Fibroblast of lung (primary cell): ENCODE results near the gene PLK1. TPM values are rescaled to one million over a fixed set of nuclear protein-coding genes. Genes with fewer than 3 reads are reported as not detected.

Experiments used
- DNase-seq, 2 donors: peaks; one replicate each; pipeline versions ENCODE4 v3.0.0 to v3.0.0-alpha.2; 2010; ENCODE audit warnings: low read depth in 2 of 2
- H2AFZ ChIP-seq: 2 replicates; pipeline ENCODE4 v1.5.1; 2012; ENCODE audit warnings: low read length, control low read depth, inconsistent platforms
- H3K27ac ChIP-seq: 2 replicates; pipeline ENCODE4 v1.5.1; 2011; ENCODE audit warnings: low read length, control low read depth; ENCODE audit not compliant: insufficient read depth
- H3K27me3 ChIP-seq: 2 replicates; pipeline ENCODE4 v1.5.1; 2011; ENCODE audit warnings: mild to moderate bottlenecking, low read length; ENCODE audit not compliant: control insufficient read depth, insufficient read depth
- H3K36me3 ChIP-seq: 2 replicates; pipeline ENCODE4 v1.5.1; 2011; ENCODE audit warnings: low read length; ENCODE audit not compliant: control insufficient read depth, insufficient read depth
- H3K4me1 ChIP-seq: 2 replicates; pipeline ENCODE4 v1.5.1; 2011; ENCODE audit warnings: low read length; ENCODE audit not compliant: control insufficient read depth, insufficient read depth; ENCODE audit errors: extremely low read depth
- H3K4me2 ChIP-seq: 2 replicates; pipeline ENCODE4 v1.5.1; 2011; ENCODE audit warnings: low read length, control low read depth; ENCODE audit not compliant: insufficient read depth; ENCODE audit errors: extremely low read depth
- H3K4me3 ChIP-seq, 4 experiments: fragments of 200-600 bp in 1 of 4; sonication (generic) in 1 of 4; replicated peaks in 1 of 4; 2 replicates each; pipeline ENCODE4 v1.5.1; 2011 to 2016; ENCODE audit warnings: low read length in 4 of 4, low read depth in 3 of 4, mild to moderate bottlenecking in 3 of 4, control low read depth in 2 of 4, inconsistent platforms in 1 of 4, mixed read lengths in 1 of 4; ENCODE audit not compliant: insufficient read depth in 1 of 4; ENCODE audit errors: control extremely low read depth in 1 of 4
- H3K79me2 ChIP-seq: 2 replicates; pipeline ENCODE4 v1.5.1; 2012; ENCODE audit warnings: mild to moderate bottlenecking, low read length, inconsistent platforms; ENCODE audit not compliant: control insufficient read depth, insufficient read depth
- H3K9ac ChIP-seq: 2 replicates; pipeline ENCODE4 v1.5.1; 2011; ENCODE audit warnings: mild to moderate bottlenecking, low read length, control low read depth; ENCODE audit not compliant: insufficient read depth
- H3K9me3 ChIP-seq: 2 replicates; pipeline ENCODE4 v1.5.1; 2012; ENCODE audit warnings: low read depth, low read length; ENCODE audit not compliant: control insufficient read depth, insufficient read depth
- H4K20me1 ChIP-seq: 2 replicates; pipeline ENCODE4 v1.5.1; 2011; ENCODE audit warnings: low read length; ENCODE audit not compliant: control insufficient read depth, insufficient read depth; ENCODE audit errors: extremely low read depth
- EZH2 ChIP-seq: IDR thresholded peaks from 2 replicates; pipeline ENCODE4 v1.5.1; 2012; ENCODE audit warnings: low read length, control low read depth, mild to moderate bottlenecking; ENCODE audit errors: missing control alignments
- polyA plus RNA-seq, 2 donors: library from polyadenylated mRNA; depleted of rRNA in 1 of 2; stranded (reverse) in 1 of 2; unstranded in 1 of 2; fragments of >200 nt; gene quantifications; 2 replicates each; pipeline ENCODE4 v1.2.1, GENCODE V29; 2011 to 2012; ENCODE audit warnings: missing spikeins in 1 of 2
- total RNA-seq: library from RNA; depleted of rRNA; stranded (reverse); fragments of >200 nt; gene quantifications from 2 replicates; pipeline ENCODE4 v1.2.1, GENCODE V29; 2014
- TF ChIP-seq, protein P1 (sequence below), 2 donors: IDR thresholded peaks in 1 of 2; conservative IDR thresholded peaks in 1 of 2; 1 replicate in 1 of 2; 2 replicates in 1 of 2; pipeline ENCODE4 v1.5.1; 2011 to 2012; ENCODE audit warnings: low read length in 2 of 2, control low read depth in 1 of 2, inconsistent platforms in 1 of 2, low read depth in 1 of 2, mild to moderate bottlenecking in 1 of 2

Gene PLK1
- total and polyA plus RNA-seq, 2 donors (not counting 1 experiment from before 2014, with no cell fraction given): 6.3 to 16.2 TPM

DNA sequence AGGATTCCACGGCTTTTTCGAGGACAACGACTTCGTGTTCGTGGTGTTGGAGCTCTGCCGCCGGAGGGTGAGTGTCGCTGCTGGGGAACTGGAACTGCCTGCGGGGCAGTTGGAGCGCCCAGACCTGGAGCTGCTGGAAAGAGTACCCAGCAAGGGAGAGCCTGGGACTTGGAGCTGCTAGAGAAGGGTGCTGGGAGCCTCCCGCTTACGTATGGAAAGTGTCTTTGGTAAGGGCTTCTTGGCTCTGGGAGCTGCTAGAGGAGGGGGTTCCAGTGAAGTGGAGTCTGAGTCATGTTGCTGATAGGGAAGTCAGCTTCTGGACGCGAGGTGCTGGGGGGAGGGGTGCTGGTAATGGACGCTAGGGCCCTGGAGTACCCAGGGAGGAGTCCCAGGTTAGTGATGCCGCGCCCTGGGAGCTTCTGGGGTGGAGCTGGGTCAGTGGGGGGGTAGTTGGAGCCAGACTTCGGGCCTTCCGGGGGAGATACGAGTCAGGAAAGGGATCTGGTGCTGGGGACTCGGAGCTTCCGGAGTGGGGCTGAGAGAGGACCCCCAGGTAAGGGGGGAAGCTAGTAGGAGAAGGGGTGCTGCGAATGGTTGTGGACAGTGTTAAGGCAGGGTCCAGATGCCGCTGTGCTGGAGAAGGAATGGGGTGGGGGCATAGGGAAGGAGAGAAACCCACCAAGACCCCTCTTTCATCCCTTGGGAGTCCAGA, 741 bp downstream of the PLK1 start:
- Histone ChIP-seq H4K20me1 (no peaks in the 10 kb centered on the region), H3K36me3 (peaks cover 10% of the 10 kb centered on the region), H3K27ac (peak overlapping the region; percentile 67), H3K79me2 (peaks cover 51% of the 10 kb centered on the region), H3K4me1 (peaks cover 22% of the 10 kb centered on the region), H3K9ac (peak overlapping the region; percentile 45), H3K4me3 (peak overlapping the region; percentile 67 to 91 (median 78)), H3K27me3 (no peaks in the 10 kb centered on the region), H2AFZ (no peak overlapping the region), H3K4me2 (peak overlapping the region; percentile 94), H3K9me3 (no peaks in the 10 kb centered on the region)
- no peak for TF ChIP-seq EZH2
- TF ChIP-seq, protein P1, sequence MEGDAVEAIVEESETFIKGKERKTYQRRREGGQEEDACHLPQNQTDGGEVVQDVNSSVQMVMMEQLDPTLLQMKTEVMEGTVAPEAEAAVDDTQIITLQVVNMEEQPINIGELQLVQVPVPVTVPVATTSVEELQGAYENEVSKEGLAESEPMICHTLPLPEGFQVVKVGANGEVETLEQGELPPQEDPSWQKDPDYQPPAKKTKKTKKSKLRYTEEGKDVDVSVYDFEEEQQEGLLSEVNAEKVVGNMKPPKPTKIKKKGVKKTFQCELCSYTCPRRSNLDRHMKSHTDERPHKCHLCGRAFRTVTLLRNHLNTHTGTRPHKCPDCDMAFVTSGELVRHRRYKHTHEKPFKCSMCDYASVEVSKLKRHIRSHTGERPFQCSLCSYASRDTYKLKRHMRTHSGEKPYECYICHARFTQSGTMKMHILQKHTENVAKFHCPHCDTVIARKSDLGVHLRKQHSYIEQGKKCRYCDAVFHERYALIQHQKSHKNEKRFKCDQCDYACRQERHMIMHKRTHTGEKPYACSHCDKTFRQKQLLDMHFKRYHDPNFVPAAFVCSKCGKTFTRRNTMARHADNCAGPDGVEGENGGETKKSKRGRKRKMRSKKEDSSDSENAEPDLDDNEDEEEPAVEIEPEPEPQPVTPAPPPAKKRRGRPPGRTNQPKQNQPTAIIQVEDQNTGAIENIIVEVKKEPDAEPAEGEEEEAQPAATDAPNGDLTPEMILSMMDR (conservative IDR thresholded peaks at IDR 0.05 in 1 of 2, IDR thresholded peaks at IDR 0.05 in 1 of 2; ENCODE audit: low read depth in 1 of 2, low read length in 2 of 2): no peak
- peak; percentile 44 to 67 for DNase-seq

DNA sequence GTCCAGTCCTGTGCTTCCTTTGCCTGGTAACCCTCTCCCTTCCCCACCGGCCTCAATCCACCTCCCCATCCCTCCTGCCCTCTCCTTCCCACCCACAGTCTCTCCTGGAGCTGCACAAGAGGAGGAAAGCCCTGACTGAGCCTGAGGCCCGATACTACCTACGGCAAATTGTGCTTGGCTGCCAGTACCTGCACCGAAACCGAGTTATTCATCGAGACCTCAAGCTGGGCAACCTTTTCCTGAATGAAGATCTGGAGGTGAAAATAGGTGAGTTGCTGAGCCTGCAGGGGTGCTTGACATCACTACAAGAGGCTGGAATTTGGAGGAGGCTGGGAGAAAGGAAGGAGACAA, 1.3 kb downstream of the PLK1 start:
- Histone ChIP-seq H3K36me3 (peaks cover 10% of the 10 kb centered on the region), H3K79me2 (peaks cover 51% of the 10 kb centered on the region), H3K27me3 (no peaks in the 10 kb centered on the region), H3K4me2 (peak overlapping the region; percentile 94), H3K27ac (peak overlapping the region; percentile 67), H2AFZ (no peak overlapping the region), H3K4me1 (peaks cover 22% of the 10 kb centered on the region), H3K9me3 (no peaks in the 10 kb centered on the region), H4K20me1 (no peaks in the 10 kb centered on the region), H3K4me3 (peak overlapping the region; percentile 67 to 91 (median 78)), H3K9ac (peak overlapping the region; percentile 32)
- no peak for DNase-seq
- TF ChIP-seq EZH2: no peak
- TF ChIP-seq, protein P1 (conservative IDR thresholded peaks at IDR 0.05 in 1 of 2, IDR thresholded peaks at IDR 0.05 in 1 of 2; ENCODE audit: low read depth in 1 of 2, low read length in 2 of 2): no peak

DNA sequence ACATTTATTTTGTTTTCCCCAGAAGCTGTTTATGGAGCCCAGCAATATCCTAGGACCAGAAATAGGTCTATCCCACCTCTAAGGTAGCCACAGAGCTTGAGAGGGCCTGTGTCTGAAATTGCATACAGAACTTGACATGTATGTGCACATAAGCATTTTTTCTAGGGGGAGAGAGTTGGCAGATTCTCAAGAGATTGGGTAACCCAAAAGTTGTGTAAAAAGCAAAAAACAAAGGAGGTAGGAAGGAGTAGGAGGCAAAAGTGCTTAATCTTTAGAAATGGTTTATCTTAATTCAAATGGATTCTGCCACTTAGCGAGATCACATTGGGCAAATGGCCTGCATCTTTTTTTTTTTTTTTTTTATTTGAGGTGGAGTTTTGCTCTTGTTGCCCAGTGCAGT, 3.5 kb downstream of the PLK1 start:
- Histone ChIP-seq H2AFZ (no peak overlapping the region), H3K9ac (no peak overlapping the region), H3K4me1 (peaks cover 20% of the 10 kb centered on the region), H3K27me3 (no peaks in the 10 kb centered on the region), H3K9me3 (no peaks in the 10 kb centered on the region), H3K4me2 (no peak overlapping the region), H4K20me1 (no peaks in the 10 kb centered on the region), H3K36me3 (peaks cover 10% of the 10 kb centered on the region), H3K79me2 (peaks cover 53% of the 10 kb centered on the region), H3K27ac (no peak overlapping the region), H3K4me3 (no peak overlapping the region)
- peak in 1 of 2 donors; percentile 76 for DNase-seq
- TF ChIP-seq, protein P1 (conservative IDR thresholded peaks at IDR 0.05 in 1 of 2, IDR thresholded peaks at IDR 0.05 in 1 of 2; ENCODE audit: low read depth in 1 of 2, low read length in 2 of 2): no peak
- no peak for TF ChIP-seq EZH2
